Mesenteric fat pad (tissue), 1 donor: ENCODE measurements around the gene NUAK1. TPM values are rescaled to one million over a fixed set of nuclear protein-coding genes. Genes with fewer than 3 reads are reported as not detected.
"Not testable (repeated sequence)": the region's sequence is repeated elsewhere in the genome, so short reads cannot be mapped to it uniquely, and the experiment has no call there.

ENCODE experiments used
- DNase-seq: peaks from one replicate; pipeline ENCODE4 v3.0.0-alpha.2; 2020; ENCODE audit warnings: low spot score
- total RNA-seq: library from RNA; stranded (reverse); fragmentation: NEBNext Ultra II Directional; extraction: Animal tissue kit (Norgen Biotek cat#: 25700); gene quantifications from one replicate; pipeline ENCODE4 v1.2.1, GENCODE V29; 2021
- donor health status: DM: yes; HTN: yes; CAD: no.

The NUAK1 gene
- total RNA-seq, 1 donor from 2014 or later, result 54.4 TPM

GRCh38 chr12:106147956-106148355 lies 9.2 kb upstream of the NUAK1 start:
- no peak for DNase-seq

GRCh38 chr12:106146987-106147386 lies 8.2 kb upstream of the NUAK1 start:
- DNase-seq, result no peak

GRCh38 chr12:106145539-106146447 lies 7.0 kb upstream of the NUAK1 start:
- DNase-seq, result no peak

GRCh38 chr12:106144847-106145246 lies 6.1 kb upstream of the NUAK1 start:
- no peak for DNase-seq

GRCh38 chr12:106142591-106143261 lies 4.0 kb upstream of the NUAK1 start:
- no peak for DNase-seq

GRCh38 chr12:106141920-106142319 lies 3.2 kb upstream of the NUAK1 start:
- not testable (repeated sequence) for DNase-seq

- no peak for DNase-seq
Observed at GRCh38 chr12:106141452-106141851, 2.7 kb upstream of the NUAK1 start.

- no peak for DNase-seq
Observed at GRCh38 chr12:106141003-106141402, 2.2 kb upstream of the NUAK1 start.

- no peak for DNase-seq
Observed at GRCh38 chr12:106140223-106140986, 1.7 kb upstream of the NUAK1 start.

GRCh38 chr12:106139422-106140171 lies 843 bp upstream of the NUAK1 start:
- peak; percentile 95 for DNase-seq

- DNase-seq, result no peak
Observed at GRCh38 chr12:106138357-106138632, 459 bp downstream of the NUAK1 start.

GRCh38 chr12:106137530-106138356 lies 1.0 kb downstream of the NUAK1 start:
- DNase-seq, result no peak

GRCh38 chr12:106136263-106136662 lies 2.5 kb downstream of the NUAK1 start:
- peak; percentile 95 for DNase-seq

GRCh38 chr12:106135781-106136180 lies 3.0 kb downstream of the NUAK1 start:
- DNase-seq, result no peak

- no peak for DNase-seq
Observed at GRCh38 chr12:106135075-106135474, 3.7 kb downstream of the NUAK1 start.

GRCh38 chr12:106134294-106134949 lies 4.3 kb downstream of the NUAK1 start:
- no peak for DNase-seq

GRCh38 chr12:106133136-106134087 lies 5.3 kb downstream of the NUAK1 start:
- no peak for DNase-seq
